Upper lobe of left lung (tissue), 4 donors: ENCODE measurements around the gene CDADC1.

Experiments
- EP300 ChIP-seq, 4 donors: sonication (generic); formaldehyde crosslinking; IDR thresholded peaks; one replicate each; pipeline ENCODE4 v1.5.1; 2017; ENCODE audit warnings: antibody characterized with exemption in 4 of 4, control low read depth in 2 of 4
- POLR2A ChIP-seq, 4 donors: fragments of 450-650 bp; IDR thresholded peaks; one replicate each; pipeline ENCODE4 v1.5.1; 2016 to 2017; ENCODE audit warnings: antibody characterized with exemption in 4 of 4, mild to moderate bottlenecking in 2 of 4
- POLR2AphosphoS5 ChIP-seq, 2 donors: sonication (generic); formaldehyde crosslinking; IDR thresholded peaks; one replicate each; pipeline ENCODE4 v1.5.1; 2017; ENCODE audit warnings: antibody characterized with exemption in 2 of 2
- TF ChIP-seq, protein P1 (sequence below), 6 experiments: fragments of 450-650 bp in 4 of 6; fragments of 200-600 bp in 2 of 6; sonication (generic) in 2 of 6; IDR thresholded peaks; one replicate each; pipeline ENCODE4 v1.5.1; 2016 to 2019; ENCODE audit warnings: antibody characterized with exemption in 6 of 6

DNA sequence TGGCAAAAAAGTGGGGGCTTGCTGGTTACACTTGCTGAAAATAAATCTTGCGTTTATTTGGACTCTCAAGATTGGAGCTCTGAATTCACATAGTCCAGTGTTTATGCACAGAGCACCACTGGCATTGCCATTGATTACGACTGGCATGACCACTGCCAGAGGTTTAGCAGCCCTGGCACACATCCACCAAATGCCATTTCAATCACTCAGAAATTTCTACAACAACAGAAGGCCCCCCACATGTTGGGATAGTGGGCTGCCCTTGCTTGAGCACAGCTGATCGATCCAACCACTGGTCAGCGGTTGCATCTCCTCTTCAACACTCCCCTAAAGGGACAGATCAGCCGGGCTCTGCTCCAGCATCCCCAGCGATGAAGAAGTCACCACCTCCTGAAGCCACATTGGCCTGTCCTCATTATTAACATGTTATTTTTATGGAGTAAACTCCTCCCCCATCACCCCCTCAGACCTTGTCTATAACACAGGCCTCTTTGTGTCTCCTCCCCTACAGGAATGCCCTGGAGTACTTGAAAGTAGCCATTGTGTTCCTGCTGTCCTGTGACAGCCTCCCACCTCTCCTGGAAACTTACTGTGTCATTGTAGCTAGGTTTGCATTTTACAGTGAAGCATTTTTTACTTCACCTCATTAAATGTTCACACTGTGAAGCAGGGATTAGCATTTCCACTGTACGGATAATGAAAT is 51.3 kb downstream of the CDADC1 start:
- TF ChIP-seq, protein P1, sequence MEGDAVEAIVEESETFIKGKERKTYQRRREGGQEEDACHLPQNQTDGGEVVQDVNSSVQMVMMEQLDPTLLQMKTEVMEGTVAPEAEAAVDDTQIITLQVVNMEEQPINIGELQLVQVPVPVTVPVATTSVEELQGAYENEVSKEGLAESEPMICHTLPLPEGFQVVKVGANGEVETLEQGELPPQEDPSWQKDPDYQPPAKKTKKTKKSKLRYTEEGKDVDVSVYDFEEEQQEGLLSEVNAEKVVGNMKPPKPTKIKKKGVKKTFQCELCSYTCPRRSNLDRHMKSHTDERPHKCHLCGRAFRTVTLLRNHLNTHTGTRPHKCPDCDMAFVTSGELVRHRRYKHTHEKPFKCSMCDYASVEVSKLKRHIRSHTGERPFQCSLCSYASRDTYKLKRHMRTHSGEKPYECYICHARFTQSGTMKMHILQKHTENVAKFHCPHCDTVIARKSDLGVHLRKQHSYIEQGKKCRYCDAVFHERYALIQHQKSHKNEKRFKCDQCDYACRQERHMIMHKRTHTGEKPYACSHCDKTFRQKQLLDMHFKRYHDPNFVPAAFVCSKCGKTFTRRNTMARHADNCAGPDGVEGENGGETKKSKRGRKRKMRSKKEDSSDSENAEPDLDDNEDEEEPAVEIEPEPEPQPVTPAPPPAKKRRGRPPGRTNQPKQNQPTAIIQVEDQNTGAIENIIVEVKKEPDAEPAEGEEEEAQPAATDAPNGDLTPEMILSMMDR (IDR thresholded peaks at IDR 0.05) = no peak
- TF ChIP-seq POLR2AphosphoS5 (IDR thresholded peaks at IDR 0.05) (no peak), EP300 (IDR thresholded peaks at IDR 0.05) (no peak), POLR2A (IDR thresholded peaks at IDR 0.05) (no peak)
